Calu3 (cell line): Measurements from ENCODE around the gene CDKN1A. TPM values are rescaled to one million over a fixed set of nuclear protein-coding genes. Genes with fewer than 3 reads are reported as not detected.
"Not testable (repeated sequence)": the region's sequence is repeated elsewhere in the genome, so short reads cannot be mapped to it uniquely, and the experiment has no call there.

Experiments
- BruUV-seq: library from RNA; stranded (reverse); fragments of 400-500 nt; replicated peaks from 2 replicates; lab custom pipeline; 2021; lab: Mats Ljungman, UMichigan
- CTCF ChIA-PET: fragments of 300-600 bp; sonication (Branson Sonifier 250); formaldehyde crosslinking; loops from one replicate; lab custom pipeline; 2022; ENCODE audit warnings: antibody characterized with exemption; lab: Charles Lee
- DNase-seq: peaks from one replicate; pipeline ENCODE4 v3.0.0; 2022
- H3K27ac Mint-ChIP-seq: one replicate; pipeline ENCODE4 v1.8.0; 2022; ENCODE audit warnings: mixed read lengths; ENCODE audit not compliant: unreplicated experiment
- H3K27me3 Mint-ChIP-seq: one replicate; pipeline ENCODE4 v1.8.0; 2022; ENCODE audit warnings: mixed read lengths; ENCODE audit not compliant: unreplicated experiment
- H3K36me3 Mint-ChIP-seq: one replicate; pipeline ENCODE4 v1.8.0; 2022; ENCODE audit warnings: mild to moderate bottlenecking, moderate library complexity, mixed read lengths; ENCODE audit not compliant: insufficient read depth, unreplicated experiment
- H3K4me1 Mint-ChIP-seq: one replicate; pipeline ENCODE4 v1.8.0; 2022; ENCODE audit warnings: mild to moderate bottlenecking, low read depth, mixed read lengths; ENCODE audit not compliant: unreplicated experiment
- H3K4me3 Mint-ChIP-seq: one replicate; pipeline ENCODE4 v1.8.0; 2022; ENCODE audit warnings: mild to moderate bottlenecking, low read depth, moderate library complexity, mixed read lengths; ENCODE audit not compliant: unreplicated experiment
- H3K9me3 Mint-ChIP-seq: one replicate; pipeline ENCODE4 v1.8.0; 2022; ENCODE audit warnings: low read depth, mixed read lengths; ENCODE audit not compliant: unreplicated experiment
- CTCF ChIP-seq: fragments of 200-600 bp; IDR thresholded peaks from one replicate; pipeline ENCODE4 v1.8.0; 2022; ENCODE audit warnings: antibody characterized with exemption; ENCODE audit not compliant: unreplicated experiment
- intact Hi-C: fragments of 100-400 bp; cut with micrococcal nuclease; formaldehyde crosslinking; loops from one replicate; pipeline ENCODE4 v1.10.0; 2022; ENCODE audit not compliant: unreplicated experiment
- total RNA-seq: library from RNA; stranded (reverse); gene quantifications from 2 replicates; pipeline ENCODE4 v1.2.3, GENCODE V29; 2022

Gene CDKN1A
- total RNA-seq, 1 experiment from 2014 or later, result 33.7 TPM

GRCh38 chr6:36651659-36652379 lies 26.7 kb upstream of the CDKN1A start:
- intact Hi-C loops, result no loop called here
- no peaks in the 10 kb centered on the region for H3K9me3 Mint-ChIP-seq
- DNase-seq, result no peak
- no peaks in the 10 kb centered on the region for H3K27me3 Mint-ChIP-seq
- no peaks in the 10 kb centered on the region for H3K36me3 Mint-ChIP-seq
- H3K4me1 Mint-ChIP-seq, result peaks cover 10% of the 10 kb centered on the region
- TF ChIP-seq CTCF, result no peak
- H3K4me3 Mint-ChIP-seq, result no peak overlapping the region
- BruUV-seq, result no TSS peak
- H3K27ac Mint-ChIP-seq, result no peak overlapping the region
- CTCF ChIA-PET, result interaction anchor here (0.7 kb wide), 1 partner anchor 45 kb away, joined by 3 read pairs; no protein-coding TSS in a partner anchor

GRCh38 chr6:36654469-36654868 lies 24.0 kb upstream of the CDKN1A start:
- H3K27ac Mint-ChIP-seq, H3K4me3 Mint-ChIP-seq, H3K27me3 Mint-ChIP-seq, H3K9me3 Mint-ChIP-seq, BruUV-seq, intact Hi-C loops, H3K4me1 Mint-ChIP-seq, DNase-seq, H3K36me3 Mint-ChIP-seq: not testable (repeated sequence)
- CTCF ChIA-PET, result interaction anchor here (0.7 to 1.4 kb wide), 3 partner anchors 9 to 22 kb away, joined by 3 read pairs; no protein-coding TSS in a partner anchor

GRCh38 chr6:36655085-36655724 lies 23.3 kb upstream of the CDKN1A start:
- CTCF ChIA-PET, result interaction anchor here (1.4 kb wide), 1 partner anchor 10 kb away, joined by 3 read pairs; no protein-coding TSS in a partner anchor
- peaks cover under 1% of the 10 kb centered on the region for H3K4me1 Mint-ChIP-seq
- peaks cover 12% of the 10 kb centered on the region for H3K27me3 Mint-ChIP-seq
- no peak overlapping the region for H3K27ac Mint-ChIP-seq
- TF ChIP-seq CTCF, result no peak
- DNase-seq, result no peak
- intact Hi-C loops, result no loop called here
- no peak overlapping the region for H3K4me3 Mint-ChIP-seq
- no peaks in the 10 kb centered on the region for H3K9me3 Mint-ChIP-seq
- no peaks in the 10 kb centered on the region for H3K36me3 Mint-ChIP-seq
- no TSS peak for BruUV-seq

- H3K9me3 Mint-ChIP-seq, result no peaks in the 10 kb centered on the region
- H3K27me3 Mint-ChIP-seq, result peaks cover 12% of the 10 kb centered on the region
- H3K4me3 Mint-ChIP-seq, result no peak overlapping the region
- CTCF ChIA-PET, result interaction anchor here (0.8 kb wide), 1 partner anchor 10 kb away, joined by 3 read pairs; no protein-coding TSS in a partner anchor
- H3K4me1 Mint-ChIP-seq, result no peaks in the 10 kb centered on the region
- intact Hi-C loops, result no loop called here
- no peaks in the 10 kb centered on the region for H3K36me3 Mint-ChIP-seq
- no peak overlapping the region for H3K27ac Mint-ChIP-seq
- DNase-seq, result no peak
- no TSS peak for BruUV-seq
- no peak for TF ChIP-seq CTCF
These were observed 22.1 kb upstream of the CDKN1A start for GRCh38 chr6:36656441-36656840.
